ENCODE data around the gene NPDC1.

The NPDC1 gene

GRCh38 chr9:137046088-137046787 is at the start of gene NPDC1:
Gene NPDC1 (minus strand): TSS chr9:137046177. CDS start chr9:137045989, 188 bp downstream.
- Histone ChIP-seq H2AFZ (ENCODE audit: low read depth, low read length) (peak within 1 kb of the TSS; percentile 75), H3K27me3 (ENCODE audit: insufficient read depth, low read length) (peaks cover 36% of the 10 kb centered on the region), H3K4me3 (ENCODE audit: low read length) (peak within 1 kb of the TSS; percentile 85), H3K9me3 (ENCODE audit: low read length) (no peaks in the 10 kb centered on the region), H3K4me1 (ENCODE audit: insufficient read depth, low read length) (peaks cover 30% of the 10 kb centered on the region), H3K36me3 (ENCODE audit: insufficient read depth, low read length) (no peaks in the 10 kb centered on the region)

GRCh38 chr9:137089232-137089947 is 43.4 kb upstream of the NPDC1 start:
- H3K9me3 ChIP-seq (ENCODE audit: low read length) = no peaks in the 10 kb centered on the region
- H3K36me3 ChIP-seq (ENCODE audit: insufficient read depth, low read length) = peaks cover 11% of the 10 kb centered on the region
- peaks cover 15% of the 10 kb centered on the region for H3K4me1 ChIP-seq (ENCODE audit: insufficient read depth, low read length)
- H3K27me3 ChIP-seq (ENCODE audit: insufficient read depth, low read length) = no peaks in the 10 kb centered on the region
- no peak overlapping the region for H2AFZ ChIP-seq (ENCODE audit: low read depth, low read length)
- no peak overlapping the region for H3K4me3 ChIP-seq (ENCODE audit: low read length)

GRCh38 chr9:137088121-137088520 is 42.1 kb upstream of the NPDC1 start:
- H3K36me3 ChIP-seq (ENCODE audit: insufficient read depth, low read length) = peaks cover 11% of the 10 kb centered on the region
- H3K4me1 ChIP-seq (ENCODE audit: insufficient read depth, low read length) = peaks cover 20% of the 10 kb centered on the region
- peak overlapping the region; percentile 72 for H3K4me3 ChIP-seq (ENCODE audit: low read length)
- H2AFZ ChIP-seq (ENCODE audit: low read depth, low read length) = no peak overlapping the region
- H3K27me3 ChIP-seq (ENCODE audit: insufficient read depth, low read length) = peaks cover 8% of the 10 kb centered on the region
- no peaks in the 10 kb centered on the region for H3K9me3 ChIP-seq (ENCODE audit: low read length)

GRCh38 chr9:137087409-137087925 is 41.5 kb upstream of the NPDC1 start:
- peaks cover 14% of the 10 kb centered on the region for H3K27me3 ChIP-seq (ENCODE audit: insufficient read depth, low read length)
- peak overlapping the region; percentile 79 for H2AFZ ChIP-seq (ENCODE audit: low read depth, low read length)
- H3K36me3 ChIP-seq (ENCODE audit: insufficient read depth, low read length) = peaks cover 9% of the 10 kb centered on the region
- no peaks in the 10 kb centered on the region for H3K9me3 ChIP-seq (ENCODE audit: low read length)
- H3K4me3 ChIP-seq (ENCODE audit: low read length) = peak overlapping the region; percentile 72
- peaks cover 20% of the 10 kb centered on the region for H3K4me1 ChIP-seq (ENCODE audit: insufficient read depth, low read length)

GRCh38 chr9:137086531-137087408 is 40.8 kb upstream of the NPDC1 start, which contains the start of gene MAN1B1:
Gene MAN1B1 (plus strand): TSS chr9:137086985. CDS start chr9:137087000, 15 bp downstream.
- Histone ChIP-seq H3K4me1 (ENCODE audit: insufficient read depth, low read length) (peaks cover 20% of the 10 kb centered on the region), H3K4me3 (ENCODE audit: low read length) (peak within 1 kb of the TSS; percentile 72), H3K27me3 (ENCODE audit: insufficient read depth, low read length) (peaks cover 21% of the 10 kb centered on the region), H2AFZ (ENCODE audit: low read depth, low read length) (peak within 1 kb of the TSS; percentile 79), H3K9me3 (ENCODE audit: low read length) (no peaks in the 10 kb centered on the region), H3K36me3 (ENCODE audit: insufficient read depth, low read length) (peaks cover 9% of the 10 kb centered on the region)

- peaks cover 20% of the 10 kb centered on the region for H3K4me1 ChIP-seq (ENCODE audit: insufficient read depth, low read length)
- peaks cover 9% of the 10 kb centered on the region for H3K36me3 ChIP-seq (ENCODE audit: insufficient read depth, low read length)
- peaks cover 26% of the 10 kb centered on the region for H3K27me3 ChIP-seq (ENCODE audit: insufficient read depth, low read length)
- peak overlapping the region; percentile 72 for H3K4me3 ChIP-seq (ENCODE audit: low read length)
- H2AFZ ChIP-seq (ENCODE audit: low read depth, low read length) = peak overlapping the region; percentile 16
- H3K9me3 ChIP-seq (ENCODE audit: low read length) = no peaks in the 10 kb centered on the region
Measured at GRCh38 chr9:137085920-137086530, 40.0 kb upstream of the NPDC1 start.

- Histone ChIP-seq H3K36me3 (ENCODE audit: insufficient read depth, low read length) (no peaks in the 10 kb centered on the region), H3K27me3 (ENCODE audit: insufficient read depth, low read length) (peaks cover 40% of the 10 kb centered on the region), H3K4me1 (ENCODE audit: insufficient read depth, low read length) (peaks cover 20% of the 10 kb centered on the region), H2AFZ (ENCODE audit: low read depth, low read length) (no peak overlapping the region), H3K4me3 (ENCODE audit: low read length) (no peak overlapping the region), H3K9me3 (ENCODE audit: low read length) (no peaks in the 10 kb centered on the region)
Measured at GRCh38 chr9:137084526-137084925, 38.5 kb upstream of the NPDC1 start.

GRCh38 chr9:137083394-137084004 is 37.5 kb upstream of the NPDC1 start:
- H3K36me3 ChIP-seq (ENCODE audit: insufficient read depth, low read length) = no peaks in the 10 kb centered on the region
- H3K4me3 ChIP-seq (ENCODE audit: low read length) = no peak overlapping the region
- no peak overlapping the region for H2AFZ ChIP-seq (ENCODE audit: low read depth, low read length)
- peaks cover 50% of the 10 kb centered on the region for H3K27me3 ChIP-seq (ENCODE audit: insufficient read depth, low read length)
- H3K4me1 ChIP-seq (ENCODE audit: insufficient read depth, low read length) = peaks cover 20% of the 10 kb centered on the region
- no peaks in the 10 kb centered on the region for H3K9me3 ChIP-seq (ENCODE audit: low read length)

GRCh38 chr9:137082925-137083290 is 36.9 kb upstream of the NPDC1 start:
- H3K27me3 ChIP-seq (ENCODE audit: insufficient read depth, low read length) = peaks cover 56% of the 10 kb centered on the region
- no peak overlapping the region for H2AFZ ChIP-seq (ENCODE audit: low read depth, low read length)
- H3K9me3 ChIP-seq (ENCODE audit: low read length) = no peaks in the 10 kb centered on the region
- no peaks in the 10 kb centered on the region for H3K36me3 ChIP-seq (ENCODE audit: insufficient read depth, low read length)
- peaks cover 20% of the 10 kb centered on the region for H3K4me1 ChIP-seq (ENCODE audit: insufficient read depth, low read length)
- no peak overlapping the region for H3K4me3 ChIP-seq (ENCODE audit: low read length)

GRCh38 chr9:137082222-137082924 is 36.4 kb upstream of the NPDC1 start:
- no peaks in the 10 kb centered on the region for H3K9me3 ChIP-seq (ENCODE audit: low read length)
- no peak overlapping the region for H3K4me3 ChIP-seq (ENCODE audit: low read length)
- peaks cover 18% of the 10 kb centered on the region for H3K4me1 ChIP-seq (ENCODE audit: insufficient read depth, low read length)
- no peaks in the 10 kb centered on the region for H3K36me3 ChIP-seq (ENCODE audit: insufficient read depth, low read length)
- H2AFZ ChIP-seq (ENCODE audit: low read depth, low read length) = no peak overlapping the region
- peaks cover 61% of the 10 kb centered on the region for H3K27me3 ChIP-seq (ENCODE audit: insufficient read depth, low read length)

- H2AFZ ChIP-seq (ENCODE audit: low read depth, low read length) = no peak overlapping the region
- peaks cover 73% of the 10 kb centered on the region for H3K27me3 ChIP-seq (ENCODE audit: insufficient read depth, low read length)
- no peaks in the 10 kb centered on the region for H3K36me3 ChIP-seq (ENCODE audit: insufficient read depth, low read length)
- peaks cover 11% of the 10 kb centered on the region for H3K4me1 ChIP-seq (ENCODE audit: insufficient read depth, low read length)
- H3K9me3 ChIP-seq (ENCODE audit: low read length) = no peaks in the 10 kb centered on the region
- no peak overlapping the region for H3K4me3 ChIP-seq (ENCODE audit: low read length)
Measured at GRCh38 chr9:137080260-137081122, 34.5 kb upstream of the NPDC1 start.

All from neuron (in vitro differentiated cells).